MM.1S (cell line): Measurements from ENCODE around the gene TMEM60.

ENCODE experiments used
- DNase-seq: peaks from one replicate; pipeline ENCODE4 v3.0.0-alpha.2; 2015
- H2AFZ ChIP-seq: fragments of 300-600 bp; sonication (generic); 2 replicates; pipeline ENCODE4 v1.6.0; 2016; ENCODE audit warnings: antibody characterized with exemption, low read length
- H3F3A ChIP-seq: fragments of 300-600 bp; sonication (generic); 2 replicates; pipeline ENCODE4 v1.6.1; 2016; ENCODE audit warnings: mild to moderate bottlenecking, antibody characterized with exemption, low read length, moderate library complexity, mixed read lengths; ENCODE audit not compliant: insufficient read depth
- H3K27ac ChIP-seq: fragments of 300-600 bp; sonication (generic); 2 replicates; pipeline ENCODE4 v1.5.1; 2016; ENCODE audit warnings: mild to moderate bottlenecking, low read length
- H3K27me3 ChIP-seq: fragments of 300-600 bp; sonication (generic); replicated peaks from 2 replicates; pipeline ENCODE4 v1.6.0; 2016; ENCODE audit warnings: low read length; ENCODE audit not compliant: insufficient read depth
- H3K36me3 ChIP-seq: fragments of 300-600 bp; sonication (generic); replicated peaks from 2 replicates; pipeline ENCODE4 v1.6.1; 2016; ENCODE audit warnings: mild to moderate bottlenecking, low read length, mixed read lengths; ENCODE audit not compliant: insufficient read depth
- H3K4me1 ChIP-seq: fragments of 300-600 bp; sonication (generic); 2 replicates; pipeline ENCODE4 v1.6.1; 2016; ENCODE audit warnings: low read length, mixed read lengths
- H3K4me2 ChIP-seq: fragments of 300-600 bp; sonication (generic); 2 replicates; pipeline ENCODE4 v1.6.0; 2016; ENCODE audit warnings: low read depth, low read length
- H3K4me3 ChIP-seq: fragments of 300-600 bp; sonication (generic); 2 replicates; pipeline ENCODE4 v1.5.1; 2016; ENCODE audit warnings: low read length, mixed read lengths
- H3K79me2 ChIP-seq: fragments of 300-600 bp; sonication (generic); 2 replicates; pipeline ENCODE4 v1.6.1; 2016; ENCODE audit warnings: mixed run types, low read length, mixed read lengths
- H3K9ac ChIP-seq: fragments of 300-600 bp; sonication (generic); 2 replicates; pipeline ENCODE4 v1.6.1; 2016; ENCODE audit warnings: low read length, mixed read lengths
- H3K9me2 ChIP-seq: fragments of 300-600 bp; sonication (generic); replicated peaks from 2 replicates; pipeline ENCODE4 v1.6.1; 2016; ENCODE audit warnings: mild to moderate bottlenecking, low read length, mixed read lengths; ENCODE audit not compliant: insufficient read depth
- H3K9me3 ChIP-seq: fragments of 300-600 bp; sonication (generic); replicated peaks from 2 replicates; pipeline ENCODE4 v1.6.1; 2016; ENCODE audit warnings: mild to moderate bottlenecking, low read length, mixed read lengths; ENCODE audit not compliant: insufficient read depth
- H4K20me1 ChIP-seq: fragments of 300-600 bp; sonication (generic); 2 replicates; pipeline ENCODE4 v1.6.1; 2016; ENCODE audit warnings: mild to moderate bottlenecking, low read length, moderate library complexity, mixed read lengths; ENCODE audit not compliant: insufficient read depth
- CTCF ChIP-seq: fragments of 300-600 bp; sonication (generic); IDR thresholded peaks from 2 replicates; pipeline ENCODE4 v1.5.1; 2016; ENCODE audit warnings: antibody characterized with exemption, low read length, mixed read lengths
- EZH2 ChIP-seq: fragments of 300-600 bp; sonication (generic); optimal IDR thresholded peaks from 2 replicates; pipeline ENCODE3; 2017; ENCODE audit warnings: low read depth, mild to moderate bottlenecking, antibody characterized with exemption, low read length, mixed read lengths
- EZH2phosphoT487 ChIP-seq: fragments of 300-600 bp; sonication (generic); IDR thresholded peaks from 2 replicates; pipeline ENCODE4 v1.6.1; 2018; ENCODE audit warnings: antibody characterized with exemption, low read length

The TMEM60 gene

DNA sequence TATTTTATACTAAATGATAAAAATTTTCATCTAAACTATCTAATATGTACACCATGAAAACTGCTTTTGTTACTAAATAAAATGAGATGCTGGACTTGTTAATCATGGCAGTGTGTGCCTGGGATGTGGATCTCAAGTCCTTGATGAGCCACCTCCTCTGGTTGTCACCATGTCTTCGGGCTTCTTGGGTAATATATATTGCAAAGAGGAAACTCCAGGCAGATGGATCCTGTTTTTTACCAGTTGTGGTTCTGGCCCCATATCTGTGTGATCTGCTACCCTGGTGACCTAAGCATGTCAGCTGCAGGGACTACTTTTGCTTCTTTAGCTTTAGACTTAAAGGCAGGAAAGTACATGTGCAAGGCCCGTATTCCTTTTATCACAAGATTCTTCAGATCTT lies 46.2 kb downstream of the TMEM60 start:
- Histone ChIP-seq H3K9me3 (no peaks in the 10 kb centered on the region), H3K4me3 (no peak overlapping the region), H3K9ac (no peak overlapping the region), H3K4me2 (no peak overlapping the region), H4K20me1 (no peaks in the 10 kb centered on the region), H3K79me2 (peaks cover 66% of the 10 kb centered on the region), H3K27ac (no peak overlapping the region), H3K27me3 (no peaks in the 10 kb centered on the region), H3K9me2 (no peaks in the 10 kb centered on the region), H2AFZ (no peak overlapping the region), H3F3A (peaks cover 3% of the 10 kb centered on the region; the same call in 1 of the 2 replicates), H3K4me1 (0 out of 2 replicates have a peak, but pooled peaks cover under 1% of the 10 kb centered on the region), H3K36me3 (no peaks in the 10 kb centered on the region; the same call in 1 of the 2 replicates)
- TF ChIP-seq EZH2phosphoT487 (no peak), CTCF (no peak), EZH2 (no peak)
- DNase-seq = no peak

DNA sequence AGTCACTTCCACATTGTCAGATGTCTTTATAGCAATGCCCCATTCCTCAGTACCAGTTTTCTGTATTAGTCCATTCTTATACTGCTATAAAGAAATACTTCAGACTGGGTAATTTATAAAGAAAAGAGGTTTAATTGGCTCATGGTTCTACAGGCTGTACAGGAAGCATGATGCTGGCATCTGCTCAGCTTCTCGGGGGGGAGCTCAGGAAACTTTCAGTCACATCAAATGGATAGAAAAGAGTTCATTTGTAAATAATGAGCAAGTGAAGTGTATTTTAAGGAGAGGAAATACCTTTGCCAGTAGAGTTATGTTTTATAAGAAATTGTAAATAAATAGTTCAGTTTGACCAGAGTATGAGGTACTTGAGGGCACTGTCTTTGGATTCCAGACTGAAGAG lies 50.5 kb downstream of the TMEM60 start:
- no peak for TF ChIP-seq EZH2phosphoT487
- no peak for TF ChIP-seq CTCF
- TF ChIP-seq EZH2 = no peak
- DNase-seq = no peak
- H3K4me2 ChIP-seq = no peak overlapping the region
- no peaks in the 10 kb centered on the region for H3K4me1 ChIP-seq
- no peaks in the 10 kb centered on the region for H3F3A ChIP-seq
- peaks cover 64% of the 10 kb centered on the region for H3K79me2 ChIP-seq
- H3K27ac ChIP-seq = no peak overlapping the region
- H3K4me3 ChIP-seq = no peak overlapping the region
- H3K9me3 ChIP-seq = no peaks in the 10 kb centered on the region
- no peaks in the 10 kb centered on the region for H3K27me3 ChIP-seq
- no peak overlapping the region for H3K9ac ChIP-seq
- H4K20me1 ChIP-seq = no peaks in the 10 kb centered on the region
- no peak overlapping the region for H2AFZ ChIP-seq
- no peaks in the 10 kb centered on the region; the same call in 1 of the 2 replicates for H3K36me3 ChIP-seq
- H3K9me2 ChIP-seq = no peaks in the 10 kb centered on the region

- Histone ChIP-seq H3K27ac (no peak overlapping the region), H4K20me1 (no peaks in the 10 kb centered on the region), H3K9me2 (no peaks in the 10 kb centered on the region), H3K4me2 (no peak overlapping the region), H2AFZ (no peak overlapping the region), H3K27me3 (no peaks in the 10 kb centered on the region), H3K9me3 (no peaks in the 10 kb centered on the region), H3F3A (no peaks in the 10 kb centered on the region), H3K4me1 (no peaks in the 10 kb centered on the region), H3K9ac (no peak overlapping the region), H3K4me3 (no peak overlapping the region), H3K79me2 (peaks cover 59% of the 10 kb centered on the region), H3K36me3 (no peaks in the 10 kb centered on the region; the same call in 1 of the 2 replicates)
- TF ChIP-seq CTCF (no peak), EZH2phosphoT487 (no peak), EZH2 (no peak)
- DNase-seq = no peak
These were observed 51.1 kb downstream of the TMEM60 start for GRCh38 chr7:77747178-77747577.
